Mucosa of descending colon (tissue), 3 donors: ENCODE data around the gene LRR1. TPM values are rescaled to one million over a fixed set of nuclear protein-coding genes. Genes with fewer than 3 reads are reported as not detected.
"Not testable (repeated sequence)": the region's sequence is repeated elsewhere in the genome, so short reads cannot be mapped to it uniquely, and the experiment has no call there.

Experiments
- ATAC-seq: fragments of 200-7000 bp; cut with Tn5 transposase; one replicate; pipeline ENCODE4 v1.9.1; 2020; ENCODE audit warnings: mild to moderate bottlenecking, moderate library complexity
- DNase-seq, 3 donors: peaks; one replicate each; pipeline ENCODE4 v3.0.0-alpha.2; 2020
- H3K36me3 ChIP-seq: fragments of 200-600 bp; one replicate; pipeline ENCODE4 v1.8.0; 2021; ENCODE audit warnings: low read depth, mild to moderate bottlenecking
- H3K4me1 ChIP-seq: fragments of 200-600 bp; one replicate; pipeline ENCODE4 v1.8.0; 2021; ENCODE audit warnings: low read depth, mild to moderate bottlenecking
- H3K4me3 ChIP-seq: fragments of 200-600 bp; one replicate; pipeline ENCODE4 v1.8.0; 2021; ENCODE audit warnings: mild to moderate bottlenecking
- H3K9me3 ChIP-seq: fragments of 200-600 bp; one replicate; pipeline ENCODE4 v1.8.0; 2021; ENCODE audit warnings: mild to moderate bottlenecking
- intact Hi-C, 2 donors: fragments of 100-400 bp; cut with DNase I in 1 of 2; cut with micrococcal nuclease in 1 of 2; formaldehyde crosslinking; loops; one replicate each; pipeline versions ENCODE4 v1.11.0 to v1.11.1; 2022; cut with DNase I, micrococcal nuclease
- total RNA-seq, 3 donors: library from RNA; stranded (reverse); fragmentation: NEBNext Ultra II Directional in 2 of 3; extraction: Animal tissue kit (Norgen Biotek cat#: 25700) in 2 of 3; gene quantifications; one replicate each; pipeline versions ENCODE4 v1.2.1 to v1.2.4, GENCODE V29; 2021 to 2023
- TF ChIP-seq, protein P1 (sequence below): fragments of 200-600 bp; IDR thresholded peaks from one replicate; pipeline ENCODE4 v1.8.0; 2022; ENCODE audit warnings: antibody characterized with exemption, mild to moderate bottlenecking
- donor health status: DM: no; HTN: no; CAD: no; lungs with moderate emphysema.
- donor health status: DM: no; HTN: no; CAD: no.
- donor health status: DM: no; HTN: yes; CAD: no.

Gene LRR1
- total RNA-seq, 3 donors from 2014 or later = 15.3 to 19.7 (median 17.5) TPM

DNA sequence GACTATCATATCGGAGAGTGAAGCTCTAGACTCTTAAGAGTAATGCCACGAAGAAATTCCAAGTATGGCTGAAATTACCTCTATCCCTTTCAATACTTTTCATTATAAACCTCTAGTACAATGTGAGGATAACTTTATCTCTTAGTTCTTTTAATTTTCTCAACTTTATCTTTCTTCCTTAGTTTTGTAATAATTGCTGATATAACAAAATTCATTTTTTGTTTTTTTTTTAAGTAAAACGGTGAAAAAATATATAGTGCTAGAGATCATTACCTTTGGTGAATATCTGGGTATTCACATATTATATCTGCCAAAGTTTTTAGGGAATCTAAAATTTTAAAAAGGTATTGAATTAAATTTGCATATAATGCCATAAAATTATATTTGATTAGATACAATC lies 55.8 kb downstream of the LRR1 start:
- Histone ChIP-seq H3K36me3 (no peaks in the 10 kb centered on the region), H3K4me1 (peaks cover 11% of the 10 kb centered on the region), H3K4me3 (no peak overlapping the region), H3K9me3 (no peaks in the 10 kb centered on the region)
- ATAC-seq (no peak), DNase-seq (no peak)
- intact Hi-C loops = no loop called here
- TF ChIP-seq, protein P1, sequence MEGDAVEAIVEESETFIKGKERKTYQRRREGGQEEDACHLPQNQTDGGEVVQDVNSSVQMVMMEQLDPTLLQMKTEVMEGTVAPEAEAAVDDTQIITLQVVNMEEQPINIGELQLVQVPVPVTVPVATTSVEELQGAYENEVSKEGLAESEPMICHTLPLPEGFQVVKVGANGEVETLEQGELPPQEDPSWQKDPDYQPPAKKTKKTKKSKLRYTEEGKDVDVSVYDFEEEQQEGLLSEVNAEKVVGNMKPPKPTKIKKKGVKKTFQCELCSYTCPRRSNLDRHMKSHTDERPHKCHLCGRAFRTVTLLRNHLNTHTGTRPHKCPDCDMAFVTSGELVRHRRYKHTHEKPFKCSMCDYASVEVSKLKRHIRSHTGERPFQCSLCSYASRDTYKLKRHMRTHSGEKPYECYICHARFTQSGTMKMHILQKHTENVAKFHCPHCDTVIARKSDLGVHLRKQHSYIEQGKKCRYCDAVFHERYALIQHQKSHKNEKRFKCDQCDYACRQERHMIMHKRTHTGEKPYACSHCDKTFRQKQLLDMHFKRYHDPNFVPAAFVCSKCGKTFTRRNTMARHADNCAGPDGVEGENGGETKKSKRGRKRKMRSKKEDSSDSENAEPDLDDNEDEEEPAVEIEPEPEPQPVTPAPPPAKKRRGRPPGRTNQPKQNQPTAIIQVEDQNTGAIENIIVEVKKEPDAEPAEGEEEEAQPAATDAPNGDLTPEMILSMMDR = no peak

GRCh38 chr14:49657500-49657899 lies 58.8 kb downstream of the LRR1 start:
- intact Hi-C loops, H3K4me3 ChIP-seq, ATAC-seq, H3K36me3 ChIP-seq, DNase-seq, H3K9me3 ChIP-seq: not testable (repeated sequence)
- peaks cover 15% of the 10 kb centered on the region for H3K4me1 ChIP-seq

GRCh38 chr14:49659526-49660455 lies 61.1 kb downstream of the LRR1 start:
- Histone ChIP-seq H3K36me3 (no peaks in the 10 kb centered on the region), H3K4me1 (peaks cover 15% of the 10 kb centered on the region), H3K9me3 (no peaks in the 10 kb centered on the region), H3K4me3 (no peak overlapping the region)
- no peak for DNase-seq
- TF ChIP-seq, protein P1 = no peak
- intact Hi-C loops = no loop called here
- ATAC-seq = peak; percentile 97

Other genes starting within 250 kb of the LRR1 start
- gene RPS29, start 12.6 kb upstream of the LRR1 start, total RNA-seq = 1,000 to 10,000 TPM; 1,102 to 1,301 (median 1,154) TPM
- gene RPL36AL, start 21.7 kb downstream of the LRR1 start, total RNA-seq = 100 to 1,000 TPM; 146 to 197 (median 178) TPM
- gene MGAT2, start 21.9 kb downstream of the LRR1 start, total RNA-seq = 10 to 100 TPM; 28.7 to 64.5 (median 34.6) TPM
- 1 to 10 TPM; 6.6 to 8.8 (median 6.8) TPM for gene DNAAF2, start 36.3 kb downstream of the LRR1 start, total RNA-seq
- 1 to 10 TPM; 1.7 to 8.1 (median 2.9) TPM for gene POLE2, start 89.3 kb downstream of the LRR1 start, total RNA-seq
- 10 to 100 TPM in 1 of 3 donors, 1 to 10 TPM in 2; 1.8 to 12.5 (median 2.7) TPM for gene KLHDC1, start 94.2 kb downstream of the LRR1 start, total RNA-seq
- gene KLHDC2, start 169.2 kb downstream of the LRR1 start, total RNA-seq = 10 to 100 TPM; 65.2 to 83.0 (median 75.0) TPM